Choroid plexus epithelial cell (primary cell): ENCODE results near the gene NSMCE4A.
"Not testable (repeated sequence)": the region's sequence is repeated elsewhere in the genome, so short reads cannot be mapped to it uniquely, and the experiment has no call there.

Source experiments
- DNase-seq: peaks from one replicate; pipeline ENCODE4 v3.0.0-alpha.2; 2010; ENCODE audit warnings: low read depth
- H3K4me3 ChIP-seq: 2 replicates; pipeline ENCODE4 v1.5.1; 2011; ENCODE audit warnings: low read depth, mild to moderate bottlenecking, control low read depth, low read length, moderate library complexity
- CTCF ChIP-seq: conservative IDR thresholded peaks from 2 replicates; pipeline ENCODE4 v1.5.1; 2011; ENCODE audit warnings: low read depth, mild to moderate bottlenecking, control low read depth, inconsistent platforms, low read length, moderate library complexity

The NSMCE4A gene

GRCh38 chr10:121976607-121977006 lies 1.6 kb upstream of the NSMCE4A start:
- no peak for DNase-seq
- H3K4me3 ChIP-seq = no peak overlapping the region
- TF ChIP-seq CTCF = no peak

GRCh38 chr10:121975295-121976086 lies 474 bp upstream of the NSMCE4A start:
- peak overlapping the region; percentile 76 for H3K4me3 ChIP-seq
- DNase-seq = no peak
- peak; percentile 45 for TF ChIP-seq CTCF

GRCh38 chr10:121974019-121974534 lies 940 bp downstream of the NSMCE4A start:
- H3K4me3 ChIP-seq = peak overlapping the region; percentile 76
- no peak for TF ChIP-seq CTCF
- no peak for DNase-seq

- DNase-seq, H3K4me3 ChIP-seq: not testable (repeated sequence)
These were observed 5.9 kb downstream of the NSMCE4A start for GRCh38 chr10:121969086-121969485.

- no peak overlapping the region for H3K4me3 ChIP-seq
- no peak for DNase-seq
- no peak for TF ChIP-seq CTCF
These were observed 9.0 kb downstream of the NSMCE4A start for GRCh38 chr10:121965996-121966395.

GRCh38 chr10:121961456-121961855 lies 13.6 kb downstream of the NSMCE4A start:
- no peak for DNase-seq
- no peak overlapping the region for H3K4me3 ChIP-seq
- no peak for TF ChIP-seq CTCF

- no peak for TF ChIP-seq CTCF
- no peak overlapping the region for H3K4me3 ChIP-seq
- no peak for DNase-seq
These were observed 15.3 kb downstream of the NSMCE4A start for GRCh38 chr10:121959671-121960070.
